SK-N-MC (cell line): ENCODE data around the gene PWWP2B.

Source experiments
- EZH2 ChIP-seq: fragments of 200-600 bp; sonication (generic); IDR thresholded peaks from one replicate; pipeline ENCODE4 v1.6.1; 2017; ENCODE audit warnings: antibody characterized with exemption
- POLR2AphosphoS5 ChIP-seq: IDR thresholded peaks from 2 replicates; pipeline ENCODE4 v1.6.1; 2012; ENCODE audit warnings: mild to moderate bottlenecking, low read depth, low read length, borderline replicate concordance

DNA sequence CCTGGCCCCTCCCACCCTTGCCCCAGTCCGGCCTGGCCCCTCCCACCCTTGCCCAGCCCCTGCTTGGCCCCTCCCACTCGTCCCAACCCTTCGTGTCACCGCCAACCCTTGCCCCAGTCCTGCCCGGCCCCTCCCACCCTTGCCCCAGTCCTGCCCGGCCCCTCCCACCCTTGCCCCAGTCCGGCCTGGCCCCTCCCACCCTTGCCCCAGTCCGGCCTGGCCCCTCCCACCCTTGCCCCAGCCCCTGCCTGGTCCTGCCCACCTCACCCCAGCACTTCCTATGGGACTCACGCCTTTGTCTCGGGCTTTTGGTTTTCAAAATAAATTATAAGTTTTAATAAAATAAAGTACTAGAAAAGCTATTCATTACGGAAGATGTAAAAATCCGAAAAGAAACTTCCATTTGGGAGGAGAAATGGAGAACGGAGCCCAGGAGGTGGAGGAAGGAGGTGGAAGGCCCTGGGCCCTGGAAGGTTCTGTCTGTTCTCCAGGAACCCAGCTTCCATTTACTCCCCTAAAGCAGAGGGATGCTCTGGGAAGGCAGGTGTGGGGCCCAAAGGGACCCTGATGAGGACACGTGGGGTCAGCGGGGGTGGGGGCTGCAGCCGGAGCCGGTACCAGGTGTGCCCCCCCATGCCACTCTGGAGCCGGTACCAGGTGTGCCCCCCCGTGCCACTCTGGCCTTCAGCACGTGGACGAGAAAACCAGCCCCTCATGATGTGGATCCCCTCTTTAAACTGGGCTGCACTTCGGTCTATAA is 52.2 kb downstream of the PWWP2B start:
- TF ChIP-seq POLR2AphosphoS5 (no peak), EZH2 (no peak)
